Kidney epithelial cell (primary cell): Measurements from ENCODE around the gene FFAR3. TPM values are rescaled to one million over a fixed set of nuclear protein-coding genes. Genes with fewer than 3 reads are reported as not detected.

Experiments
- DNase-seq: peaks from one replicate; pipeline ENCODE4 v3.0.0-alpha.2; 2010; ENCODE audit warnings: low read depth
- H3K27me3 ChIP-seq: 2 replicates; pipeline ENCODE4 v1.6.0; 2011; ENCODE audit warnings: low read length; ENCODE audit not compliant: control insufficient read depth, insufficient read depth
- H3K36me3 ChIP-seq: 2 replicates; pipeline ENCODE4 v1.5.1; 2011; ENCODE audit warnings: low read length; ENCODE audit not compliant: control insufficient read depth, insufficient read depth
- H3K4me3 ChIP-seq: 2 replicates; pipeline ENCODE4 v1.5.1; 2011; ENCODE audit warnings: low read depth, mild to moderate bottlenecking, control low read depth, low read length
- total RNA-seq: library from RNA; depleted of rRNA; stranded (reverse); fragments of >200 nt; gene quantifications from 2 replicates; pipeline ENCODE4 v1.2.3, GENCODE V29; 2015
- TF ChIP-seq, protein P1 (sequence below): IDR thresholded peaks from 2 replicates; pipeline ENCODE4 v1.5.1; 2011; ENCODE audit warnings: mild to moderate bottlenecking, moderate library complexity, low read length, control low read depth, inconsistent platforms; ENCODE audit not compliant: insufficient read depth, poor library complexity, severe bottlenecking

The FFAR3 gene
- total RNA-seq, 1 donor from 2014 or later, result not detected

- TF ChIP-seq, protein P1, sequence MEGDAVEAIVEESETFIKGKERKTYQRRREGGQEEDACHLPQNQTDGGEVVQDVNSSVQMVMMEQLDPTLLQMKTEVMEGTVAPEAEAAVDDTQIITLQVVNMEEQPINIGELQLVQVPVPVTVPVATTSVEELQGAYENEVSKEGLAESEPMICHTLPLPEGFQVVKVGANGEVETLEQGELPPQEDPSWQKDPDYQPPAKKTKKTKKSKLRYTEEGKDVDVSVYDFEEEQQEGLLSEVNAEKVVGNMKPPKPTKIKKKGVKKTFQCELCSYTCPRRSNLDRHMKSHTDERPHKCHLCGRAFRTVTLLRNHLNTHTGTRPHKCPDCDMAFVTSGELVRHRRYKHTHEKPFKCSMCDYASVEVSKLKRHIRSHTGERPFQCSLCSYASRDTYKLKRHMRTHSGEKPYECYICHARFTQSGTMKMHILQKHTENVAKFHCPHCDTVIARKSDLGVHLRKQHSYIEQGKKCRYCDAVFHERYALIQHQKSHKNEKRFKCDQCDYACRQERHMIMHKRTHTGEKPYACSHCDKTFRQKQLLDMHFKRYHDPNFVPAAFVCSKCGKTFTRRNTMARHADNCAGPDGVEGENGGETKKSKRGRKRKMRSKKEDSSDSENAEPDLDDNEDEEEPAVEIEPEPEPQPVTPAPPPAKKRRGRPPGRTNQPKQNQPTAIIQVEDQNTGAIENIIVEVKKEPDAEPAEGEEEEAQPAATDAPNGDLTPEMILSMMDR, result no peak
- no peaks in the 10 kb centered on the region for H3K27me3 ChIP-seq
- H3K4me3 ChIP-seq, result no peak overlapping the region
Observed at GRCh38 chr19:35363001-35363590, 4.8 kb downstream of the FFAR3 start.

GRCh38 chr19:35363711-35364425 is 5.6 kb downstream of the FFAR3 start:
- TF ChIP-seq, protein P1, result no peak
- Histone ChIP-seq H3K4me3 (no peak overlapping the region), H3K27me3 (no peaks in the 10 kb centered on the region), H3K36me3 (no peaks in the 10 kb centered on the region)
- DNase-seq, result no peak

More at GRCh38 chr19:35363001-35363590, 4.8 kb downstream of the FFAR3 start:
- DNase-seq, result no peak
- H3K36me3 ChIP-seq, result no peaks in the 10 kb centered on the region

DNA sequence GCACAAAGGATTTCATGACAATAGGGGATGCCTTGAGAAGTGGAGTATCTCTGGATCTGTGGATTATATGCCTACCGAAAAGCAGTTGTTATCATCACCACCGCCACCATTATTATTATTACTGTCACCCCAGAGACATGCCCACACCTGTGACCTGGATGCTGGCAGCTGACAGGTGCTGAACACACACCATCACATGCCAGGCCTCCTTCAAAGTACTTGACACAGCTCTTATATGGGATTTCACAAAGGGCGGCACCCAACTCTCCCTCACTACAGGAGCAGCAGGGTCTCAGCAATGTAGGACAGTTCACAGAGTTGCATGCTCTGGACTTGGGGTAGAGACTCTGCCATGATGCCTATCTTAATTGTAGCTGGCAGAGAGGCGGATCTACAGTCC is 7.0 kb downstream of the FFAR3 start:
- no peak overlapping the region for H3K4me3 ChIP-seq
- H3K36me3 ChIP-seq, result no peaks in the 10 kb centered on the region
- no peaks in the 10 kb centered on the region for H3K27me3 ChIP-seq
- TF ChIP-seq, protein P1, result no peak
- DNase-seq, result no peak

DNA sequence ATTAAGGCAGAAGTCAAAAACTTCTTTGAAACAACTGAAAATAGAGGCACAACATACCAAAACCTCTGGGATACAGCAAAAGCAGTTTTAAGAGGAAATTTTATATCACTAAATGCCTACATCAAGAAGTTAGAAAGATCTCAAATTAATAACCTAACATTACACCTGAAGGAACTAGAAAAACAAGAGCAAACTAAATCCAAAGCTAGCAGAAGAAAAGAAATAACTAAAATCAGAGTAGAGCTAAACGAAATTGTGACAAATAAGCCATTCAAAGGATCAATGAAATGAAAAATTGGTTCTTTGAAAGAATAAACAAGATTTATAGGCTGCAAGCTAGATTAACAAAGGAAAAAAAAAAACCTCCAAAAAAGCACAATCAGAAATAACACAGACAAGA is 10.1 kb downstream of the FFAR3 start:
- H3K27me3 ChIP-seq, result no peaks in the 10 kb centered on the region
- no peak for DNase-seq
- TF ChIP-seq, protein P1, result no peak
- no peak overlapping the region for H3K4me3 ChIP-seq
- H3K36me3 ChIP-seq, result no peaks in the 10 kb centered on the region

GRCh38 chr19:35369522-35369921 is 11.3 kb downstream of the FFAR3 start:
- Histone ChIP-seq H3K4me3 (no peak overlapping the region), H3K27me3 (no peaks in the 10 kb centered on the region), H3K36me3 (no peaks in the 10 kb centered on the region)
- no peak for DNase-seq
- TF ChIP-seq, protein P1, result no peak

DNA sequence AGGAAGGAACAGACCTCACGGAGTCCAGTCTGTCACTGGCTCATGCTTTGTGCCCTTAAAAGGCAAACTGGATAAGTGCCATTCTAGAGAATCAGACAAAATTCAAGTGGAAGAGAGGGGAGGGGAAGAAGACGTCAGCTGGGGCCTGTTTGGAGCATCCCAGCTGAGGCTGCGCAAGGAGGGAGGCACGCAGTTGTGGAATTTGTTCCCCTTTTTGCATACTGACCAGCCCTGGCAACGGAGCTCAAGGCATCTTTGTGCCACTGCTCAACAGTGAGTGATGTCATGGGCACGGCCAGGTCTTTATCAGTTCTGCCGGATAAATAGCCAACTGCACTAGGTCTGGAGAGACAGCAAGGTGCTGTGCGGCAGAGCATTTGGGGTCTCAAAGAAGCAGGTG is 12.5 kb downstream of the FFAR3 start, which contains the start of gene GPR42:
Gene GPR42, plus strand, starts transcription at position 347 of the 400 bp plus-strand sequence. CDS start 292 bp downstream, outside the sequence.
- no peak within 1 kb of the TSS for H3K4me3 ChIP-seq
- no peak for DNase-seq
- no peaks in the 10 kb centered on the region for H3K27me3 ChIP-seq
- TF ChIP-seq, protein P1, result no peak
- H3K36me3 ChIP-seq, result no peaks in the 10 kb centered on the region
